GM18867 (cell line): ENCODE results near the gene WWOX.

Source experiments
- ATAC-seq: cut with Tn5 transposase; IDR thresholded peaks from one replicate; pipeline ENCODE4 v1.9.1; 2021; ENCODE audit warnings: mild to moderate bottlenecking, moderate library complexity; ENCODE audit not compliant: unreplicated experiment

Gene WWOX

GRCh38 chr16:79097166-79097565 is 997.7 kb downstream of the WWOX start:
- no peak for ATAC-seq

GRCh38 chr16:79097771-79098170 is 998.3 kb downstream of the WWOX start:
- no peak for ATAC-seq

GRCh38 chr16:79098907-79099306 is 999.5 kb downstream of the WWOX start:
- no peak for ATAC-seq

- ATAC-seq = no peak
These were observed 1000.3 kb downstream of the WWOX start for GRCh38 chr16:79099716-79100115.

- no peak for ATAC-seq
These were observed 1001.0 kb downstream of the WWOX start for GRCh38 chr16:79100447-79100846.

GRCh38 chr16:79101491-79101890 is 1002.0 kb downstream of the WWOX start:
- no peak for ATAC-seq

GRCh38 chr16:79104567-79104966 is 1005.1 kb downstream of the WWOX start:
- ATAC-seq = no peak

- no peak for ATAC-seq
These were observed 1007.8 kb downstream of the WWOX start for GRCh38 chr16:79107301-79107700.

- no peak for ATAC-seq
These were observed 1010.3 kb downstream of the WWOX start for GRCh38 chr16:79109771-79110170.

GRCh38 chr16:79110242-79110641 is 1010.8 kb downstream of the WWOX start:
- no peak for ATAC-seq

- ATAC-seq = no peak
These were observed 1011.5 kb downstream of the WWOX start for GRCh38 chr16:79110953-79111352.

GRCh38 chr16:79112462-79112861 is 1013.0 kb downstream of the WWOX start:
- no peak for ATAC-seq

- no peak for ATAC-seq
These were observed 1014.4 kb downstream of the WWOX start for GRCh38 chr16:79113826-79114225.

GRCh38 chr16:79114759-79115158 is 1015.3 kb downstream of the WWOX start:
- ATAC-seq = no peak

- no peak for ATAC-seq
These were observed 1022.5 kb downstream of the WWOX start for GRCh38 chr16:79121906-79122305.

GRCh38 chr16:79122343-79122742 is 1022.9 kb downstream of the WWOX start:
- no peak for ATAC-seq

GRCh38 chr16:79124016-79124756 is 1024.7 kb downstream of the WWOX start:
- no peak for ATAC-seq

- ATAC-seq = no peak
These were observed 1028.3 kb downstream of the WWOX start for GRCh38 chr16:79127766-79128165.

GRCh38 chr16:79128706-79129105 is 1029.3 kb downstream of the WWOX start:
- ATAC-seq = no peak

- no peak for ATAC-seq
These were observed 1031.2 kb downstream of the WWOX start for GRCh38 chr16:79130616-79131015.

- ATAC-seq = no peak
These were observed 1032.0 kb downstream of the WWOX start for GRCh38 chr16:79131321-79132075.

- no peak for ATAC-seq
These were observed 1033.2 kb downstream of the WWOX start for GRCh38 chr16:79132701-79133100.
